C4-2B (cell line): ENCODE data around the gene RHEBL1.

Source experiments
- H3K27ac ChIP-seq: fragments of 450-650 bp; 2 replicates; pipeline ENCODE4 v1.5.1; 2017
- ZFX ChIP-seq: fragments of 450-650 bp; IDR thresholded peaks from 2 replicates; pipeline ENCODE4 v1.6.1; 2017
- TF ChIP-seq, protein P1 (sequence below): fragments of 450-650 bp; conservative IDR thresholded peaks from 2 replicates; pipeline ENCODE4 v1.5.1; 2017; ENCODE audit warnings: mild to moderate bottlenecking

The RHEBL1 gene

DNA sequence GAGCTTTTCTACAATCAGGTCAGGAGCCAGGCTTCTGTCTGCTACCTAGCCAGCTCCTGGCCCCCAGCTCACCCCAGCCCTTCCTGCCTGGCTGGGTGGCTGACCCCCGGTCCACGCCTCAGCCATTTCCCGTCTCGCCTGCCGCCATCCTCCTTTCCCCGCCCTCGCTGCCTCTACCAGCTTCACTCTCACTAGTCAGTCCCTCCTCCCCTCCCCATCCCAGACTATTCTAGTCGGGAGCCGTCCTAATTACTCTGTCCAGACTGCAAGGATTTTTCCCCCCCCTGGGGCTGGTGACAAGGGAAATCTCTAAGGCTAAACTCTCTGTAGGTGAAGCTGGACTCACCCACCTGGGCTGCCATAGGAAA is 24.0 kb upstream of the RHEBL1 start:
- TF ChIP-seq, protein P1, sequence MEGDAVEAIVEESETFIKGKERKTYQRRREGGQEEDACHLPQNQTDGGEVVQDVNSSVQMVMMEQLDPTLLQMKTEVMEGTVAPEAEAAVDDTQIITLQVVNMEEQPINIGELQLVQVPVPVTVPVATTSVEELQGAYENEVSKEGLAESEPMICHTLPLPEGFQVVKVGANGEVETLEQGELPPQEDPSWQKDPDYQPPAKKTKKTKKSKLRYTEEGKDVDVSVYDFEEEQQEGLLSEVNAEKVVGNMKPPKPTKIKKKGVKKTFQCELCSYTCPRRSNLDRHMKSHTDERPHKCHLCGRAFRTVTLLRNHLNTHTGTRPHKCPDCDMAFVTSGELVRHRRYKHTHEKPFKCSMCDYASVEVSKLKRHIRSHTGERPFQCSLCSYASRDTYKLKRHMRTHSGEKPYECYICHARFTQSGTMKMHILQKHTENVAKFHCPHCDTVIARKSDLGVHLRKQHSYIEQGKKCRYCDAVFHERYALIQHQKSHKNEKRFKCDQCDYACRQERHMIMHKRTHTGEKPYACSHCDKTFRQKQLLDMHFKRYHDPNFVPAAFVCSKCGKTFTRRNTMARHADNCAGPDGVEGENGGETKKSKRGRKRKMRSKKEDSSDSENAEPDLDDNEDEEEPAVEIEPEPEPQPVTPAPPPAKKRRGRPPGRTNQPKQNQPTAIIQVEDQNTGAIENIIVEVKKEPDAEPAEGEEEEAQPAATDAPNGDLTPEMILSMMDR, result no peak
- no peak for TF ChIP-seq ZFX
- H3K27ac ChIP-seq, result no peak overlapping the region

DNA sequence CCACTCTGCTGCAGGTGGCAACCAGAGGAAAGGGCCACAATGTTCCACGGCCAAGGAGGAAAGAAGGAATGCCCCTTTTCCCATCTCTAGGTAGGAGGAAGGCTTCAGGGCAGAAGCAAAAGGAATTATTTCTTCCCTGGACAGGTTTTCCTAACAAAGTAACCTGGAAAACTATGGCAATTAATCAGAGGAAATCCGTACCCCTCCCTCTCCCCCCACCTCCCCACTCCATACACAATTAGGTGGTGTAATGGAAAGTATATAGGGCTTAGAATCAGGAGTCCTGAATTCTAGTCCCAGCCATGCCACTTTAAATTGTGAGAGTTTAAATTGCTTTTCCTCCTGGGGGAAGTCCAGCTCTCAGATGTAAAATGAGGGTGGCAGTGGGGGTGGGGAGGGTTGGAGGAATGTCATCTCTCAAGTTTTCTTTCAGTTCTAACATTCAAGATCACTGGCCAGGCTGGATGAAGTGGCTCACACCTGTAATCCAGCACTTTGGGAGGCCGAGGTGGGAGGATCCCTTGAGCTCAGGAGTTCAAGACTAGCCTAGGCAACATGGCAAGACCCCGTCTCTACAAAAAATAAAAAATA is 23.1 kb upstream of the RHEBL1 start:
- no peak overlapping the region for H3K27ac ChIP-seq
- no peak for TF ChIP-seq ZFX
- TF ChIP-seq, protein P1, result no peak

DNA sequence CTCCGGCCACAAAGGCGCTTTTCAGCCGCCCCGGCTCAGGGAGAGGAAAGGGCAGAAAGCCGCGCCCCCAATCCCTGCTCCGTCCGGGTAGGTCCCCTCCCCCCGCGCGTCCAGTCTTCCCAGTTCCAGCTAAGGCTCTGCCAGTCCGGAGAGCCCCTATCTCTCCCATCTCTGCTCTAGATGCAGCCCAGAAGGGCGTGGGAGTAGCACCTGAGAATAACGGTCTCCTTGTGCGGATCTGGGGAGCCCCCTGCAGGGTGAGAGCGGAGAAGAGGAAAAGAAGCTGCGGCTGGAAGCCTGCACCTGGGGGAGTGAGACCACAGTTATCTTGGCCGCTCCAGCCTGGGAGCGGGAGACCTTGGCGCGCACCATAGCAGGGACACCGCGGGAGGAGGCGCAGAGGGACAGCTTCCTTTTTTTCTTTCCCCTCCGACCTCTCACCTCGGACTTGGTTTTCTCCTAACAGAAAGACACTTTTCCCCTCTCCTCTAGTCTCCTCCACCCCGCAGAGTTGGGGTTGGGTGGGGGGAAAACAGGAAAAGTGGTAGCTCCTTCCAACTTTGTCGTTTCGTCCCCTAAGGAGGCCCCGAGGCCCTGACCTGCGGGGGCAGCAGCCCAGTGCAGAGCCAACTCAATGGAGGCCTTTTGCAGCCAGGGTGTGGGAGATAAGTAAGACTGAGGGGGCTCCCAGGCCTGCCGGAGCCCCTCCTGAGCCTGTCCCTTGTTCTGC is 22.5 kb upstream of the RHEBL1 start:
- no peak overlapping the region for H3K27ac ChIP-seq
- TF ChIP-seq ZFX, result no peak
- TF ChIP-seq, protein P1, result peak; percentile 40

DNA sequence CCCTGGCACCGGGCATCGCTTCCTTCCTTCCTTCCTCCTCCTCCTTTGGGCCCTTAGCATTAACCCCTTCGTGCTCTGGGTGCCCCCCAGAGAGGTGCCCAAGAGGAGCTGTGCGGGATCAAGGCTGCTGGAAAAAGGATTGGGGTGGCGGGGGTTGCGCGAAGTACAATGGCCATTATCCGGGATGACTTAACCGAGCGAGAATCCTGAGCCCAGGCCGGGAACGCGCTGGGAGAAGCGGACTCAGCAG is 22.0 kb upstream of the RHEBL1 start:
- TF ChIP-seq, protein P1, result no peak
- TF ChIP-seq ZFX, result no peak
- H3K27ac ChIP-seq, result no peak overlapping the region

DNA sequence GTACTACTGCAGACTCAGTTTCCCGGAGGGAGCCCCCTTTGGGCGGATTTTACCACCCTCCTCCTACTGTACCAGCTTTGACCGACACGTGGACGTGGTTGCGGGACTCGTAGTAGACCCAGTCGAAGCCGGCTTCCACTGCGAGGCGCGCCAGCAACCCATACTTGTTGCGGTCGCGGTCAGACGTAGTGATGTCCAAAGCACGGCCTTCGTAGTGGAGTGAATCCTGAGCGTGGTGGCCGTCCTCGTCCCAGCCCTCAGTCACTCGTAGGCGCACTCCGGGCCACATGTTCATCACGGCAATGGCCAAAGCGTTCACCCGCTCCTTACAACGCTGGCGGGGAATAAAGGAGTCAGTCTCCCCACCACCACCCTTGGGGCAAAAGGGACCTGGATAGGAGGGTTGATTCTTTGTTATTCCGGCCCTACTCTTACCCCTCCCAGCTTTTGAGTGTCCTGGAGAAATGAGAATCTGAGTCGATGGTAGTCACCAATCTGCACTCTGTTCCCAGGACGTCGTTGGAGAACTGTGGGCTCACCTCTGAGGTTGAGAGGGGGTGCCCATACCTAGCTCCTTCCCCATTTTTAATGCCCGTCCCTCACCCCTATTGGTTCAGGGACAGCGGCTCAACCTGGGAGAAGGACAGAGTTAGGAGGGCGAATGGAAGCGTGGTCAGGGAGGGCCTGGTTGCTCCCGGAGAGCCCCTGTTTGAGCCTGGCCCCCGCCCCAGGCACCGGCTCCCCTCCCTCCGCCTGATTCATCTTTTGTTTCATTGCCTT is 21.5 kb upstream of the RHEBL1 start:
- TF ChIP-seq ZFX, result no peak
- no peak overlapping the region for H3K27ac ChIP-seq

DNA sequence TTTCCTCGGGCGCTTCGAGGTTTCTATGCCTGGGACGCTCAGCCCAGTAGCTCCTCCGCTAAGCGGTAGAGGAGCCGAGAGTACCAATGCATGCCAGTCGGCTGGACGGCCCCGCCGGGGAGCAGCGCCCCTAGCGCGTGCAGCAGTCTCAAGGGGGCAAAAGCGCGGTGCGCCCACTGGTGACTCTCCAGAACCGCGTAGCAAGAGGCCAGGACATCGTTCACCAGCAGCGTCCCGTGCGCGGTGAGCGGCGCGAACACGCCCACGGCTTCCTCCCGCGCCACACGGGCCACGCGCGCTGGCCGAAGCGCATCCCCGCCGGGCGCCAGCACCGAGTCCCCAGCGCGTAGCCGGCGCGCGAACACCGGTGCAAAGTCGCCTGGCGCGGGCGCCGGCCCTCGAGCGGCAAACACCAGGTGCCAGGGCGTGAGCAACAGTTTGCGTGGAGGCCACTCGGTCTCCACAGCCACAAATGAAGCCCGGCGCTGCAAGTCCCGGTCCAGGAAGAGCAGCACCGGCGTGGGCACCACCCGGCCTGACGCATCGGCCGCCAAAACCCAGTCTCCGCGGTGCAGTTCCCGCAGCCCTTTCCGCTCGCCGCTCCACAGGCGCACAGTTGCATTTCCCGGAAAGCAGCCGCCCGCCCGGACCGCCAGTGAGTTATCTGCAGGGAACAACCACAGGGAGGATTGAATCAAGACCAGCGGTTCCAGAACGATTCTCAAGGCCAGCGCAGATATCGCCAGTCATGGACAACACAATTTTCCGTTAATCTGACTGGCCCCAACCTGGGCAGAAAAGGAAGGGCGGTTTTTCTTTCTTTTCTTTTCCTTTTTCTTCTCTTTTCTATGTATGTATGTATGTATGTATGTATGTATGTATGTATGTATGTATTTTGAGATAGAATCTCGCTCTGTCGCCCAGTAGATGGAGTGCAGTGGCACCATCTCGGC is 20.3 kb upstream of the RHEBL1 start:
- no peak overlapping the region for H3K27ac ChIP-seq
- TF ChIP-seq, protein P1, result no peak
- TF ChIP-seq ZFX, result no peak

DNA sequence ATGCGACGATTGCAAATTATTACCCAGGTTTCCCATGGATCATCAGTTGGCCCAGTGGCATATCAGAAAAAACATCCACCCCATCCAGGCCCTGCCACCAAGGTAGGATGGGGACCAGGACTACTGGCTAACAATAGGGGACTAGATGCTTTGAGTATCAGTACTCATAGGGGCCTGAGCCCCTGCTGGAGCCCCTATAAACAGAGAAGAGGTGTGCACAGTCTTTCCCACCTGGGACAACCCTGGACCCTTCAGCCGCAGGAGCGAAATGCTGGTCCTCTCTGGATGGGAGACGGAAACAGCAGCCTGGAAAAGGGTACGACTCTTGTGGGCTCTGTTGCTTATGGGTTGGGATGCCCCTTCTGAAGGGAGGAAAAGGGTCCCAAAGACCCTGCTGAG is 19.2 kb upstream of the RHEBL1 start:
- TF ChIP-seq, protein P1, result no peak
- TF ChIP-seq ZFX, result no peak
- no peak overlapping the region for H3K27ac ChIP-seq
